K562 (cell line): ENCODE results near the gene EFEMP2. TPM values are rescaled to one million over a fixed set of nuclear protein-coding genes. Genes with fewer than 3 reads are reported as not detected.

Experiments
- AFF1 ChIP-seq, 2 experiments: fragments of 450-650 bp; IDR thresholded peaks; 2 replicates each; pipeline ENCODE4 v1.6.1; 2018; ENCODE audit warnings: mild to moderate bottlenecking in 2 of 2, low read depth in 1 of 2; ENCODE audit not compliant: partially characterized antibody in 2 of 2
- BRD9 ChIP-seq: fragments of 450-650 bp; IDR thresholded peaks from 2 replicates; pipeline ENCODE4 v1.6.1; 2018; ENCODE audit warnings: low read depth; ENCODE audit not compliant: partially characterized antibody
- EWSR1 ChIP-seq: fragments of 450-650 bp; IDR thresholded peaks from 2 replicates; pipeline ENCODE4 v1.6.1; 2018; ENCODE audit warnings: borderline replicate concordance, mild to moderate bottlenecking, low read depth, moderate library complexity; ENCODE audit not compliant: partially characterized antibody
- MAFG ChIP-seq: fragments of 450-650 bp; conservative IDR thresholded peaks from 2 replicates; pipeline ENCODE4 v1.6.1; 2016; ENCODE audit warnings: missing genetic modification characterization, missing compliant biosample characterization
- MECOM ChIP-seq: fragments of 250-450 bp; sonication (Bioruptor Pico); IDR thresholded peaks from 2 replicates; pipeline ENCODE4 v1.8.0; 2022; ENCODE audit warnings: inconsistent platforms
- MNT ChIP-seq, 2 experiments: fragments of 450-650 bp; conservative IDR thresholded peaks; 2 replicates each; pipeline ENCODE4 v1.6.1; 2017; ENCODE audit warnings: mild to moderate bottlenecking in 2 of 2, moderate library complexity in 2 of 2
- PHF8 ChIP-seq: fragments of 200-600 bp; sonication (generic); IDR thresholded peaks from 2 replicates; pipeline ENCODE4 v1.6.1; 2012; ENCODE audit warnings: mixed run types, mild to moderate bottlenecking, inconsistent platforms, low read length, moderate library complexity, borderline replicate concordance
- POLR2AphosphoS5 ChIP-seq: IDR thresholded peaks from 2 replicates; pipeline ENCODE4 v1.6.1; 2011; ENCODE audit warnings: mild to moderate bottlenecking, low read depth, low read length, moderate library complexity; ENCODE audit not compliant: control insufficient read depth, insufficient read depth
- POU5F1 ChIP-seq: fragments of 150-350 bp; IDR thresholded peaks from 2 replicates; pipeline ENCODE4 v1.6.1; 2014; ENCODE audit warnings: borderline replicate concordance, low read length, low read depth, mild to moderate bottlenecking; ENCODE audit not compliant: partially characterized antibody
- PRDM10 ChIP-seq: fragments of 450-650 bp; IDR thresholded peaks from 2 replicates; pipeline ENCODE4 v1.6.1; 2018; ENCODE audit not compliant: partially characterized antibody
- SAFB2 ChIP-seq: fragments of 200-400 bp; formaldehyde crosslinking; IDR thresholded peaks from 2 replicates; pipeline ENCODE4 v1.6.1; 2018; ENCODE audit warnings: borderline replicate concordance, low read length, low read depth, moderate library complexity; ENCODE audit not compliant: severe bottlenecking
- SIRT6 ChIP-seq: IDR thresholded peaks from one replicate; pipeline ENCODE4 v1.6.1; 2012; ENCODE audit warnings: low read depth, mild to moderate bottlenecking, control low read depth, inconsistent platforms, low read length, moderate library complexity
- YBX1 ChIP-seq: fragments of 450-650 bp; IDR thresholded peaks from 2 replicates; pipeline ENCODE4 v1.7.1; 2016; ENCODE audit warnings: mild to moderate bottlenecking
- ZNF121 ChIP-seq: sonication (generic); formaldehyde crosslinking; conservative IDR thresholded peaks from 2 replicates; pipeline ENCODE4 v1.8.0; 2022; ENCODE audit warnings: missing genetic modification reagents
- ZNF143 ChIP-seq: sonication (generic); formaldehyde crosslinking; IDR thresholded peaks from 2 replicates; pipeline ENCODE4 v1.9.0; 2022; ENCODE audit warnings: mild to moderate bottlenecking, missing genetic modification reagents
- ZNF655 ChIP-seq: fragments of 250-450 bp; sonication (Bioruptor Pico); IDR thresholded peaks from 2 replicates; pipeline ENCODE4 v1.5.0; 2021
- polyA plus RNA-seq, 8 experiments: library from polyadenylated mRNA; depleted of rRNA in 4 of 8; stranded (reverse) in 5 of 8; unstranded in 3 of 8; fragments of >200 nt; fragmentation: Nextera tagmentation in 2 of 8; fragmentation: Illumina TruSeq in 1 of 8; extraction: Ambion mirVana in 2 of 8; extraction: Trizol in 1 of 8; gene quantifications; 2 replicates each; pipeline versions ENCODE4 v1.2.1 to v1.2.3, GENCODE V29; 2011 to 2014; ENCODE audit warnings: inconsistent platforms in 1 of 8, missing spikeins in 1 of 8
- total RNA-seq, 7 experiments: library from RNA; depleted of rRNA in 6 of 7; stranded (reverse); fragments of >200 nt in 6 of 7; fragmentation: Illumina TruSeq in 2 of 7; extraction: Trizol in 2 of 7; gene quantifications; 2 replicates each; pipeline versions ENCODE4 v1.2.1 to v1.2.3, GENCODE V29; 2011 to 2021; ENCODE audit warnings: low replicate concordance in 1 of 7

Gene EFEMP2
- total and polyA plus RNA-seq, 9 of the 15 experiments (the other 6 are each of a cell fraction or from before 2014, with no cell fraction given) = 0.07 to 2.9 (median 0.69) TPM; not detected in 1

GRCh38 chr11:65900125-65900898, 27.7 kb upstream of the EFEMP2 start, which contains the start of gene FOSL1 (continued):
- TF ChIP-seq PHF8 = peak; percentile 62; the same call in 1 of the 2 replicates
- no peak for TF ChIP-seq ZNF121
- peak; percentile 99 for TF ChIP-seq PRDM10
- no peak for TF ChIP-seq MECOM
- TF ChIP-seq MAFG = no peak
- no peak for TF ChIP-seq BRD9
- TF ChIP-seq SAFB2 = no peak
- TF ChIP-seq AFF1 (IDR thresholded peaks at IDR 0.05; ENCODE audit: low read depth in 1 of 2, partially characterized antibody in 2 of 2) = no peak
- TF ChIP-seq POU5F1 = no peak
- TF ChIP-seq YBX1 = no peak
- TF ChIP-seq SIRT6 = no peak
- TF ChIP-seq ZNF143 (CRISPR knock-in tag) = no peak
- no peak for TF ChIP-seq ZNF655 (CRISPR knock-in tag)
- peak; percentile 97 for TF ChIP-seq POLR2AphosphoS5
- TF ChIP-seq EWSR1 = no peak
- peak; percentile 71 to 90 for TF ChIP-seq MNT (conservative IDR thresholded peaks at IDR 0.05)
